WTC11 (cell line): ENCODE data around the gene DCAF6. TPM values are rescaled to one million over a fixed set of nuclear protein-coding genes. Genes with fewer than 3 reads are reported as not detected.

Source experiments
- ATAC-seq: fragments of 200-7000 bp; cut with Tn5 transposase; 2 replicates; pipeline ENCODE4 v1.10.0; 2021; ENCODE audit warnings: mild to moderate bottlenecking, moderate library complexity
- CTCF ChIA-PET: fragments of 300-600 bp; sonication (Branson Sonifier 250); formaldehyde crosslinking; loops from one replicate; lab custom pipeline; 2021; ENCODE audit warnings: antibody characterized with exemption; lab: Charles Lee
- POLR2A ChIA-PET: fragments of 350-600 bp; sonication (Branson Sonifier 250); formaldehyde crosslinking; loops from one replicate; lab custom pipeline; 2021; ENCODE audit warnings: antibody characterized with exemption; lab: Charles Lee
- DNase-seq: peaks from one replicate; pipeline ENCODE4 v3.0.0; 2021; ENCODE audit warnings: low spot score
- H3K27ac Mint-ChIP-seq: 2 replicates; pipeline ENCODE4 v1.8.0; 2021; ENCODE audit warnings: mixed read lengths
- H3K27me3 Mint-ChIP-seq: 2 replicates; pipeline ENCODE4 v1.8.0; 2021; ENCODE audit warnings: low read depth, mild to moderate bottlenecking, moderate library complexity, mixed read lengths
- H3K36me3 Mint-ChIP-seq: 2 replicates; pipeline ENCODE4 v1.8.0; 2021; ENCODE audit warnings: mixed read lengths
- H3K4me1 Mint-ChIP-seq: 2 replicates; pipeline ENCODE4 v1.8.0; 2022; ENCODE audit warnings: mixed read lengths
- H3K4me3 Mint-ChIP-seq: 2 replicates; pipeline ENCODE4 v1.8.0; 2021; ENCODE audit warnings: mild to moderate bottlenecking, moderate library complexity, mixed read lengths
- H3K9me3 Mint-ChIP-seq: 2 replicates; pipeline ENCODE4 v1.8.0; 2021; ENCODE audit warnings: mixed read lengths
- CREM ChIP-seq: sonication (generic); formaldehyde crosslinking; IDR thresholded peaks from 2 replicates; pipeline ENCODE4 v1.8.1; 2022; ENCODE audit warnings: mild to moderate bottlenecking, missing genetic modification reagents, moderate library complexity
- FOXJ3 ChIP-seq: sonication (generic); formaldehyde crosslinking; IDR thresholded peaks from 2 replicates; pipeline ENCODE4 v1.9.0; 2021; ENCODE audit warnings: missing genetic modification reagents, mild to moderate bottlenecking, borderline replicate concordance
- MYBL2 ChIP-seq: sonication (generic); formaldehyde crosslinking; IDR thresholded peaks from 2 replicates; pipeline ENCODE4 v1.8.1; 2023; ENCODE audit warnings: mild to moderate bottlenecking, moderate library complexity, missing genetic modification reagents
- NR3C1 ChIP-seq: sonication (generic); formaldehyde crosslinking; conservative IDR thresholded peaks from 2 replicates; pipeline ENCODE4 v1.8.1; 2023; ENCODE audit warnings: low read depth, mild to moderate bottlenecking, missing genetic modification reagents
- TP53 ChIP-seq: sonication (generic); formaldehyde crosslinking; IDR thresholded peaks from 2 replicates; pipeline ENCODE4 v1.8.1; 2023; ENCODE audit warnings: mild to moderate bottlenecking, missing genetic modification reagents
- ZNF121 ChIP-seq: sonication (generic); formaldehyde crosslinking; IDR thresholded peaks from 2 replicates; pipeline ENCODE4 v1.8.0; 2023; ENCODE audit warnings: missing genetic modification reagents
- ZNF396 ChIP-seq: fragments of 250-450 bp; sonication (Bioruptor Pico); IDR thresholded peaks from 2 replicates; pipeline ENCODE4 v1.8.0; 2021; ENCODE audit warnings: mild to moderate bottlenecking, moderate library complexity, borderline replicate concordance
- ZNF423 ChIP-seq: fragments of 250-450 bp; sonication (Bioruptor Pico); IDR thresholded peaks from 2 replicates; pipeline ENCODE4 v2.1.2; 2022; ENCODE audit warnings: mild to moderate bottlenecking, moderate library complexity
- total RNA-seq: library from RNA; stranded (reverse); gene quantifications from 3 replicates; pipeline ENCODE4 v1.2.3, GENCODE V29; 2021
- TF ChIP-seq, protein P1 (sequence below): fragments of 250-450 bp; sonication (Bioruptor Pico); conservative IDR thresholded peaks from 2 replicates; pipeline ENCODE4 v1.9.0; 2021; ENCODE audit warnings: mild to moderate bottlenecking
- TF ChIP-seq, protein P2 (sequence below): sonication (generic); formaldehyde crosslinking; IDR thresholded peaks from 2 replicates; pipeline ENCODE4 v1.8.1; 2022; ENCODE audit warnings: low read depth, missing genetic modification reagents, borderline replicate concordance
- TF ChIP-seq, protein P3 (sequence below): sonication (generic); formaldehyde crosslinking; IDR thresholded peaks from 2 replicates; pipeline ENCODE4 v1.8.1; 2023; ENCODE audit warnings: mild to moderate bottlenecking, missing genetic modification reagents, borderline replicate concordance
- TF ChIP-seq, protein P4 (sequence below): sonication (generic); formaldehyde crosslinking; IDR thresholded peaks from 2 replicates; pipeline ENCODE4 v1.8.1; 2022; ENCODE audit warnings: missing genetic modification reagents, borderline replicate concordance
- TF ChIP-seq, protein P5 (sequence below): sonication (generic); formaldehyde crosslinking; IDR thresholded peaks from 2 replicates; pipeline ENCODE4 v1.8.0; 2022; ENCODE audit warnings: missing genetic modification reagents

The DCAF6 gene
- total RNA-seq, 1 experiment from 2014 or later = 13.5 TPM

DNA sequence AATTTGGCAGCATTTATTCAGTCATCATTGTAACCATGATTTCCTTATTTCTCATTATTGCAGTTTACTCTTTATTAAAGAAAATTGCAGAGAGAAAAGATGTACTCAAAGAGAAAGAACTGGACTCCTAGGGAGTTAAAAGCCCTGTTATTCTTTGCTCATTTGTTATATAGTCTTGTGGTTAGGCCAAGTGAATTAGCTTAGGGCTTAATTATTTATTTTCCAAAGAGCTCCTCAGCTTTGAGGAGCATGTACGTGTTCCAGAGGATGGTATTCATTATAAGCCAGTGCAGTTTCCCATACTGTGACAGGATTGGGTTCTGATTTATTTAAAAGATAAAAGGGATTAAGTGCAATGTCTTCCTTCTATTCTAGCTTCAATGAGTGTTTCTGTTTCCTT lies 113.8 kb downstream of the DCAF6 start:
- Mint-ChIP-seq H3K9me3 (no peaks in the 10 kb centered on the region), H3K27ac (no peak overlapping the region), H3K4me3 (no peak overlapping the region), H3K36me3 (0 out of 2 replicates have a peak, but pooled peaks cover 2% of the 10 kb centered on the region), H3K27me3 (no peaks in the 10 kb centered on the region), H3K4me1 (no peaks in the 10 kb centered on the region)
- TF ChIP-seq NR3C1 (CRISPR knock-in tag) (no peak), TP53 (CRISPR knock-in tag) (no peak), MYBL2 (CRISPR knock-in tag) (no peak), ZNF423 (CRISPR knock-in tag) (no peak), ZNF121 (no peak)
- TF ChIP-seq, protein P1, sequence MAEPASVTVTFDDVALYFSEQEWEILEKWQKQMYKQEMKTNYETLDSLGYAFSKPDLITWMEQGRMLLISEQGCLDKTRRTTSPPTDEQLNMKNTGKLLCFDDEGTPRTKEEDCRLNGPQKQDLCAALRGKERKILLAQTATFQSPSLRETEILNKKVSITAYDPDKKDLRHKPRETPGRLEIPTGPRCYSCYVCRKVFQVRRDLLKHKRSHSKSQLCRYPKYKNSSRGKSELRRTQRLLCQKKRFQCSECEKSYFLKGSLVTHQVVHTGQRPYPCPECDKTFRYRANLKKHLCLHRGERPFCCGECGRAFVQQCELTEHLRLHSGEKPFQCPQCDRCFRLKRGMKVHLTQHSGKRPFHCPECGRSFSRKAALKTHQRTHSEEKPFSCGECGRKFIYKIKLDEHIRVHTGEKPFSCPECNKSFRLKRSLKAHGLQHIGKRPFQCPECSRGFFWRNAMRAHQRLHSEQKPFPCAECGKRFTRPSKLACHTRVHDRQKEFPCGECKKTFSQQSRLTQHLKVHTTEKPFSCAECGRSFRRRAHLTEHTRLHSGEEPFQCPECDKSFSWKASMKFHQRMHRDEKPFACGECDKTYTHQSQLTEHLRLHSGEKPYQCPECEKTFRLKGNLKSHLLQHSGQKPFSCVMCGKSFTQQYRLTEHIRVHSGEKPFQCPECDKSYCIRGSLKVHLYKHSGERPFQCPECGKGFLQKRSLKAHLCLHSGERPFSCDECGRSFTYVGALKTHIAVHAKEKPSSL (CRISPR knock-in tag) = no peak
- TF ChIP-seq, protein P2, sequence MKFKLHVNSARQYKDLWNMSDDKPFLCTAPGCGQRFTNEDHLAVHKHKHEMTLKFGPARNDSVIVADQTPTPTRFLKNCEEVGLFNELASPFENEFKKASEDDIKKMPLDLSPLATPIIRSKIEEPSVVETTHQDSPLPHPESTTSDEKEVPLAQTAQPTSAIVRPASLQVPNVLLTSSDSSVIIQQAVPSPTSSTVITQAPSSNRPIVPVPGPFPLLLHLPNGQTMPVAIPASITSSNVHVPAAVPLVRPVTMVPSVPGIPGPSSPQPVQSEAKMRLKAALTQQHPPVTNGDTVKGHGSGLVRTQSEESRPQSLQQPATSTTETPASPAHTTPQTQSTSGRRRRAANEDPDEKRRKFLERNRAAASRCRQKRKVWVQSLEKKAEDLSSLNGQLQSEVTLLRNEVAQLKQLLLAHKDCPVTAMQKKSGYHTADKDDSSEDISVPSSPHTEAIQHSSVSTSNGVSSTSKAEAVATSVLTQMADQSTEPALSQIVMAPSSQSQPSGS (CRISPR knock-in tag) = no peak
- TF ChIP-seq, protein P3, sequence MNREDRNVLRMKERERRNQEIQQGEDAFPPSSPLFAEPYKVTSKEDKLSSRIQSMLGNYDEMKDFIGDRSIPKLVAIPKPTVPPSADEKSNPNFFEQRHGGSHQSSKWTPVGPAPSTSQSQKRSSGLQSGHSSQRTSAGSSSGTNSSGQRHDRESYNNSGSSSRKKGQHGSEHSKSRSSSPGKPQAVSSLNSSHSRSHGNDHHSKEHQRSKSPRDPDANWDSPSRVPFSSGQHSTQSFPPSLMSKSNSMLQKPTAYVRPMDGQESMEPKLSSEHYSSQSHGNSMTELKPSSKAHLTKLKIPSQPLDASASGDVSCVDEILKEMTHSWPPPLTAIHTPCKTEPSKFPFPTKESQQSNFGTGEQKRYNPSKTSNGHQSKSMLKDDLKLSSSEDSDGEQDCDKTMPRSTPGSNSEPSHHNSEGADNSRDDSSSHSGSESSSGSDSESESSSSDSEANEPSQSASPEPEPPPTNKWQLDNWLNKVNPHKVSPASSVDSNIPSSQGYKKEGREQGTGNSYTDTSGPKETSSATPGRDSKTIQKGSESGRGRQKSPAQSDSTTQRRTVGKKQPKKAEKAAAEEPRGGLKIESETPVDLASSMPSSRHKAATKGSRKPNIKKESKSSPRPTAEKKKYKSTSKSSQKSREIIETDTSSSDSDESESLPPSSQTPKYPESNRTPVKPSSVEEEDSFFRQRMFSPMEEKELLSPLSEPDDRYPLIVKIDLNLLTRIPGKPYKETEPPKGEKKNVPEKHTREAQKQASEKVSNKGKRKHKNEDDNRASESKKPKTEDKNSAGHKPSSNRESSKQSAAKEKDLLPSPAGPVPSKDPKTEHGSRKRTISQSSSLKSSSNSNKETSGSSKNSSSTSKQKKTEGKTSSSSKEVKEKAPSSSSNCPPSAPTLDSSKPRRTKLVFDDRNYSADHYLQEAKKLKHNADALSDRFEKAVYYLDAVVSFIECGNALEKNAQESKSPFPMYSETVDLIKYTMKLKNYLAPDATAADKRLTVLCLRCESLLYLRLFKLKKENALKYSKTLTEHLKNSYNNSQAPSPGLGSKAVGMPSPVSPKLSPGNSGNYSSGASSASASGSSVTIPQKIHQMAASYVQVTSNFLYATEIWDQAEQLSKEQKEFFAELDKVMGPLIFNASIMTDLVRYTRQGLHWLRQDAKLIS = no peak
- ChIA-PET CTCF (interaction anchor here (2.1 kb wide), 1 partner anchor 32 kb away, joined by 14 read pairs; no protein-coding TSS in a partner anchor), POLR2A (interaction anchor here (0.7 to 0.9 kb wide), 2 partner anchors 20 to 77 kb away, joined by 3 to 5 read pairs; no protein-coding TSS in a partner anchor)
- ATAC-seq = no peak
- no peak for DNase-seq

DNA sequence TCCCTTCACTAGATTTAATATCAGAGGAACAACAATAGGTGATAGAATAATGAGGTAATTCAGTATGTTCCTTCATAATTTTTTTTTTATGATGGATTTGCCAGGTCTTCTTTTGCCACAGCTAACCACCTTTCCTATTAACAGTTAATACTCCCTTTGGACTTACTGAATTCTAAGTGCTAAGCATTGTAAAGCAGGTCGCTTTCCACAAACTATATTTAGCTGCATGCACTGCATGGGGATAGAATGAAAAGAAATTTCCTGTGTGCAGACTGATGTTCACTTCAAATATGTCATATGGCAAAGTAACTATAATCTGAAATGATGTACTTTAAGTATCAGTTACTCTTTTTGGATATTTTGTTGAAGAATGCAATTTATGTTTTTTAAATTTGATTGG lies 114.4 kb downstream of the DCAF6 start:
- POLR2A ChIA-PET = no interaction called here
- TF ChIP-seq MYBL2 (CRISPR knock-in tag) (no peak), NR3C1 (CRISPR knock-in tag) (no peak), FOXJ3 (CRISPR knock-in tag) (no peak), CREM (CRISPR knock-in tag) (no peak)
- TF ChIP-seq, protein P4, sequence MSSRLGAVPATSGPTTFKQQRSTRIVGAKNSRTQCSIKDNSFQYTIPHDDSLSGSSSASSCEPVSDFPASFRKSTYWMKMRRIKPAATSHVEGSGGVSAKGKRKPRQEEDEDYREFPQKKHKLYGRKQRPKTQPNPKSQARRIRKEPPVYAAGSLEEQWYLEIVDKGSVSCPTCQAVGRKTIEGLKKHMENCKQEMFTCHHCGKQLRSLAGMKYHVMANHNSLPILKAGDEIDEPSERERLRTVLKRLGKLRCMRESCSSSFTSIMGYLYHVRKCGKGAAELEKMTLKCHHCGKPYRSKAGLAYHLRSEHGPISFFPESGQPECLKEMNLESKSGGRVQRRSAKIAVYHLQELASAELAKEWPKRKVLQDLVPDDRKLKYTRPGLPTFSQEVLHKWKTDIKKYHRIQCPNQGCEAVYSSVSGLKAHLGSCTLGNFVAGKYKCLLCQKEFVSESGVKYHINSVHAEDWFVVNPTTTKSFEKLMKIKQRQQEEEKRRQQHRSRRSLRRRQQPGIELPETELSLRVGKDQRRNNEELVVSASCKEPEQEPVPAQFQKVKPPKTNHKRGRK (CRISPR knock-in tag) = no peak
- TF ChIP-seq, all 79 proteins: peak for 0
- DNase-seq (no peak), ATAC-seq (no peak)
- Mint-ChIP-seq H3K27me3 (no peaks in the 10 kb centered on the region), H3K4me1 (no peaks in the 10 kb centered on the region), H3K36me3 (peaks cover 3% of the 10 kb centered on the region), H3K4me3 (no peak overlapping the region), H3K9me3 (peaks cover 3% of the 10 kb centered on the region; the same call in 1 of the 2 replicates), H3K27ac (no peak overlapping the region)
- CTCF ChIA-PET = interaction anchor here (2.1 kb wide), 1 partner anchor 31 kb away, joined by 14 read pairs; no protein-coding TSS in a partner anchor

DNA sequence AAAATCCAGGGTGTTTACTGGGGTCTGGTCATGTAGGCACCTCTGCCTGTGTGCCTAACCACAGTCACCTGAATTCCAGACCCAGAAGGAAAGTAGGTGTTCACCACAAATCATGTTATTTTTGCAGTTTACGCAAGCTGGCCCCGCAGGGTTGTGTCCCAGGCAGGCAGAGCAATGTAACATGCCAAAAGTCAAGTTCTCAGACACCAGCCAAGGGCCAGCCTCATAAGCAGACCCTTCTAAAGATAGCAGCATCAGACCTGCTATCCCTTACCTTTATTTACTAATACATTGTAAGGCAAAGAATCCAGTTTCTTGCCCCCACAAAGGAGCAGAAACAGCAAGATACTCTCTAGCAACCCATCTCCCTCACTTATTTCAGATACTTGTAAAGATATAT lies 117.2 kb downstream of the DCAF6 start:
- no peak for ATAC-seq
- TF ChIP-seq, protein P5, sequence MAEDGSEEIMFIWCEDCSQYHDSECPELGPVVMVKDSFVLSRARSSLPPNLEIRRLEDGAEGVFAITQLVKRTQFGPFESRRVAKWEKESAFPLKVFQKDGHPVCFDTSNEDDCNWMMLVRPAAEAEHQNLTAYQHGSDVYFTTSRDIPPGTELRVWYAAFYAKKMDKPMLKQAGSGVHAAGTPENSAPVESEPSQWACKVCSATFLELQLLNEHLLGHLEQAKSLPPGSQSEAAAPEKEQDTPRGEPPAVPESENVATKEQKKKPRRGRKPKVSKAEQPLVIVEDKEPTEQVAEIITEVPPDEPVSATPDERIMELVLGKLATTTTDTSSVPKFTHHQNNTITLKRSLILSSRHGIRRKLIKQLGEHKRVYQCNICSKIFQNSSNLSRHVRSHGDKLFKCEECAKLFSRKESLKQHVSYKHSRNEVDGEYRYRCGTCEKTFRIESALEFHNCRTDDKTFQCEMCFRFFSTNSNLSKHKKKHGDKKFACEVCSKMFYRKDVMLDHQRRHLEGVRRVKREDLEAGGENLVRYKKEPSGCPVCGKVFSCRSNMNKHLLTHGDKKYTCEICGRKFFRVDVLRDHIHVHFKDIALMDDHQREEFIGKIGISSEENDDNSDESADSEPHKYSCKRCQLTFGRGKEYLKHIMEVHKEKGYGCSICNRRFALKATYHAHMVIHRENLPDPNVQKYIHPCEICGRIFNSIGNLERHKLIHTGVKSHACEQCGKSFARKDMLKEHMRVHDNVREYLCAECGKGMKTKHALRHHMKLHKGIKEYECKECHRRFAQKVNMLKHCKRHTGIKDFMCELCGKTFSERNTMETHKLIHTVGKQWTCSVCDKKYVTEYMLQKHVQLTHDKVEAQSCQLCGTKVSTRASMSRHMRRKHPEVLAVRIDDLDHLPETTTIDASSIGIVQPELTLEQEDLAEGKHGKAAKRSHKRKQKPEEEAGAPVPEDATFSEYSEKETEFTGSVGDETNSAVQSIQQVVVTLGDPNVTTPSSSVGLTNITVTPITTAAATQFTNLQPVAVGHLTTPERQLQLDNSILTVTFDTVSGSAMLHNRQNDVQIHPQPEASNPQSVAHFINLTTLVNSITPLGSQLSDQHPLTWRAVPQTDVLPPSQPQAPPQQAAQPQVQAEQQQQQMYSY (CRISPR knock-in tag) = no peak
- TF ChIP-seq, protein P1 (CRISPR knock-in tag) = no peak
- TF ChIP-seq ZNF396 = no peak

More for the DNA sequence above, 117.2 kb downstream of the DCAF6 start:
- CTCF ChIA-PET = interaction anchor here (1.1 kb wide), 1 partner anchor 268 kb away, joined by 3 read pairs; no protein-coding TSS in a partner anchor
- no peaks in the 10 kb centered on the region for H3K4me1 Mint-ChIP-seq
- no peak overlapping the region for H3K27ac Mint-ChIP-seq
- H3K27me3 Mint-ChIP-seq = no peaks in the 10 kb centered on the region
- peaks cover 4% of the 10 kb centered on the region; the same call in 1 of the 2 replicates for H3K9me3 Mint-ChIP-seq
- no peak overlapping the region for H3K4me3 Mint-ChIP-seq
- DNase-seq = no peak
- H3K36me3 Mint-ChIP-seq = peaks cover 7% of the 10 kb centered on the region
- POLR2A ChIA-PET = no interaction called here
